H1 (cell line): ENCODE measurements around the gene GLS. TPM values are rescaled to one million over a fixed set of nuclear protein-coding genes. Genes with fewer than 3 reads are reported as not detected.

Experiments used
- CTCF ChIA-PET: fragments of 300-600 bp; sonication (Branson Sonifier 250); formaldehyde crosslinking; loops from one replicate; lab custom pipeline; 2021; ENCODE audit not compliant: partially characterized antibody; lab: Charles Lee
- POLR2A ChIA-PET: fragments of 300-600 bp; sonication (Branson Sonifier 250); formaldehyde crosslinking; loops from one replicate; lab custom pipeline; 2021; ENCODE audit warnings: inconsistent platforms; ENCODE audit not compliant: partially characterized antibody; lab: Charles Lee
- DNase-seq, 2 experiments: peaks; one replicate each; pipeline versions ENCODE4 v3.0.0 to v3.0.0-alpha.2; 2010 to 2022; ENCODE audit warnings: low spot score in 2 of 2, low read depth in 1 of 2, mixed read lengths in 1 of 2
- FAIRE-seq: peaks from 2 replicates; lab custom pipeline; 2011; peaks lifted over from hg19 to GRCh38; lab: Jason Lieb, UNC
- H2AFZ ChIP-seq: 2 replicates; pipeline ENCODE4 v1.8.1; 2012; ENCODE audit warnings: low read length, inconsistent platforms
- H2AK5ac ChIP-seq: 2 replicates; pipeline ENCODE4 v1.6.1; 2013; ENCODE audit warnings: low read depth, low read length
- H2BK120ac ChIP-seq: replicated peaks from 2 replicates; pipeline ENCODE3; 2013; ENCODE audit warnings: low read depth, low read length, inconsistent platforms
- H2BK12ac ChIP-seq: 2 replicates; pipeline ENCODE4 v1.6.1; 2013; ENCODE audit warnings: low read depth, low read length
- H2BK15ac ChIP-seq: 2 replicates; pipeline ENCODE4 v1.6.1; 2013; ENCODE audit warnings: low read length
- H2BK20ac ChIP-seq: 2 replicates; pipeline ENCODE4 v1.6.1; 2013; ENCODE audit warnings: low read length
- H2BK5ac ChIP-seq: 2 replicates; pipeline ENCODE4 v1.6.1; 2013; ENCODE audit warnings: low read depth, low read length
- H3K14ac ChIP-seq: 2 replicates; pipeline ENCODE4 v1.6.1; 2013; ENCODE audit warnings: inconsistent platforms; ENCODE audit not compliant: insufficient read length
- H3K18ac ChIP-seq: 2 replicates; pipeline ENCODE4 v1.6.1; 2013; ENCODE audit warnings: low read length; ENCODE audit errors: extremely low read depth
- H3K23ac ChIP-seq: 2 replicates; pipeline ENCODE4 v1.6.1; 2013; ENCODE audit warnings: inconsistent platforms; ENCODE audit not compliant: insufficient read length
- H3K23me2 ChIP-seq: 2 replicates; pipeline ENCODE4 v1.6.1; 2013; ENCODE audit warnings: low read depth, low read length
- H3K27ac ChIP-seq: 2 replicates; pipeline ENCODE4 v1.6.1; 2011; ENCODE audit warnings: low read depth, low read length, inconsistent platforms
- H3K27me3 ChIP-seq, 4 experiments: replicated peaks in 1 of 4; 1 replicate in 1 of 4; 2 replicates in 3 of 4; pipeline versions ENCODE4 v1.6.1 to v1.8.1; 2011 to 2013; ENCODE audit warnings: low read length in 3 of 4, mild to moderate bottlenecking in 3 of 4, inconsistent platforms in 2 of 4, mixed read lengths in 2 of 4, moderate library complexity in 1 of 4; ENCODE audit not compliant: control insufficient read depth in 3 of 4, insufficient read depth in 3 of 4; ENCODE audit errors: extremely low read depth in 1 of 4
- H3K36me3 ChIP-seq, 4 experiments: 2 replicates each; pipeline versions ENCODE4 v1.6.1 to v1.8.1; 2011 to 2013; ENCODE audit warnings: mild to moderate bottlenecking in 4 of 4, low read length in 3 of 4, moderate library complexity in 2 of 4, control low read depth in 1 of 4, inconsistent platforms in 1 of 4; ENCODE audit not compliant: insufficient read depth in 4 of 4, control insufficient read depth in 2 of 4
- H3K4ac ChIP-seq: replicated peaks from 2 replicates; pipeline ENCODE3; 2013; ENCODE audit warnings: low read length, low read depth, mixed read lengths, inconsistent platforms; ENCODE audit not compliant: insufficient read length
- H3K4me1 ChIP-seq, 4 experiments: replicated peaks in 1 of 4; 1 replicate in 1 of 4; 2 replicates in 3 of 4; pipeline versions ENCODE4 v1.6.1 to v1.8.1; 2011 to 2013; ENCODE audit warnings: low read length in 3 of 4, inconsistent platforms in 2 of 4, mixed read lengths in 1 of 4; ENCODE audit not compliant: insufficient read depth in 4 of 4, control insufficient read depth in 3 of 4
- H3K4me2 ChIP-seq, 2 experiments: 2 replicates each; pipeline versions ENCODE4 v1.6.1 to v1.8.1; 2011 to 2013; ENCODE audit warnings: low read depth in 2 of 2, low read length in 2 of 2, control low read depth in 1 of 2, inconsistent platforms in 1 of 2, mild to moderate bottlenecking in 1 of 2; ENCODE audit not compliant: insufficient read depth in 1 of 2
- H3K4me3 ChIP-seq, 4 experiments: fragments of 200-600, 300-600 bp in 1 of 4; sonication (generic), shearing (Covaris generic), sonication (Bioruptor Twin) in 1 of 4; 2 replicates each; pipeline versions ENCODE4 v1.5.1 to v1.8.1; 2011 to 2016; ENCODE audit warnings: low read length in 4 of 4, low read depth in 3 of 4, control low read depth in 2 of 4, inconsistent platforms in 2 of 4, mild to moderate bottlenecking in 2 of 4, mixed read lengths in 1 of 4, moderate library complexity in 1 of 4; ENCODE audit not compliant: insufficient read depth in 2 of 4; ENCODE audit errors: extremely low read depth in 1 of 4
- H3K56ac ChIP-seq: replicated peaks from 2 replicates; pipeline ENCODE3; 2013; ENCODE audit warnings: low read depth, mild to moderate bottlenecking, mixed read lengths, low read length, inconsistent platforms; ENCODE audit not compliant: insufficient read length
- H3K79me1 ChIP-seq: 2 replicates; pipeline ENCODE4 v1.6.1; 2013; ENCODE audit warnings: low read depth, low read length, control low read depth
- H3K79me2 ChIP-seq, 2 experiments: 2 replicates each; pipeline versions ENCODE4 v1.6.1 to v1.8.1; 2012 to 2013; ENCODE audit warnings: low read length in 2 of 2, mild to moderate bottlenecking in 2 of 2, inconsistent platforms in 1 of 2; ENCODE audit not compliant: insufficient read depth in 2 of 2, control insufficient read depth in 1 of 2
- H3K9ac ChIP-seq, 4 experiments: replicated peaks in 1 of 4; 1 replicate in 1 of 4; 2 replicates in 3 of 4; pipeline versions ENCODE4 v1.6.1 to v1.8.1; 2011 to 2013; ENCODE audit warnings: low read depth in 3 of 4, low read length in 3 of 4, control low read depth in 2 of 4, mild to moderate bottlenecking in 2 of 4, moderate library complexity in 2 of 4, inconsistent platforms in 1 of 4; ENCODE audit errors: extremely low read depth in 1 of 4
- H3K9me3 ChIP-seq, 2 experiments: 2 replicates each; pipeline versions ENCODE4 v1.6.1 to v1.8.1; 2012 to 2013; ENCODE audit warnings: mild to moderate bottlenecking in 2 of 2, moderate library complexity in 2 of 2, control low read depth in 1 of 2, inconsistent platforms in 1 of 2, low read depth in 1 of 2, low read length in 1 of 2, mixed read lengths in 1 of 2; ENCODE audit not compliant: insufficient read depth in 2 of 2
- H4K20me1 ChIP-seq, 2 experiments: replicated peaks in 1 of 2; 2 replicates each; pipeline versions ENCODE3 to v1.8.1; 2011 to 2013; ENCODE audit warnings: inconsistent platforms in 2 of 2, low read length in 2 of 2, mild to moderate bottlenecking in 1 of 2; ENCODE audit not compliant: insufficient read depth in 2 of 2, control insufficient read depth in 1 of 2
- H4K5ac ChIP-seq: 2 replicates; pipeline ENCODE4 v1.6.1; 2013; ENCODE audit warnings: low read length, low read depth, mixed read lengths, inconsistent platforms; ENCODE audit not compliant: insufficient read length
- H4K8ac ChIP-seq: 2 replicates; pipeline ENCODE4 v1.8.0; 2013; ENCODE audit warnings: mild to moderate bottlenecking, moderate library complexity, low read length, inconsistent platforms; ENCODE audit not compliant: insufficient read depth; ENCODE audit errors: extremely low read depth
- H4K91ac ChIP-seq: replicated peaks from 2 replicates; pipeline ENCODE3; 2013; ENCODE audit warnings: low read length, mixed read lengths, inconsistent platforms; ENCODE audit not compliant: insufficient read length
- BRCA1 ChIP-seq: IDR thresholded peaks from 2 replicates; pipeline ENCODE4 v1.6.1; 2012; ENCODE audit warnings: low read depth, low read length, improper control_type of control experiment
- CHD2 ChIP-seq: IDR thresholded peaks from 2 replicates; pipeline ENCODE4 v1.6.1; 2012; ENCODE audit warnings: low read length, improper control_type of control experiment
- CREB1 ChIP-seq: IDR thresholded peaks from 2 replicates; pipeline ENCODE4 v1.6.1; 2012; ENCODE audit warnings: inconsistent platforms
- EZH2 ChIP-seq: fragments of 200-600 bp; sonication (generic); IDR thresholded peaks from 2 replicates; pipeline ENCODE4 v1.7.1; 2012; ENCODE audit warnings: low read depth, mild to moderate bottlenecking, moderate library complexity, low read length, inconsistent platforms; ENCODE audit not compliant: severe bottlenecking
- GABPA ChIP-seq: IDR thresholded peaks from 2 replicates; pipeline ENCODE4 v1.6.1; 2011; ENCODE audit warnings: mild to moderate bottlenecking, low read length, moderate library complexity, borderline replicate concordance; ENCODE audit not compliant: insufficient read depth
- JUND ChIP-seq: IDR thresholded peaks from 2 replicates; pipeline ENCODE4 v1.6.1; 2011; ENCODE audit warnings: mild to moderate bottlenecking, improper control_type of control experiment, low read length
- RAD21 ChIP-seq, 2 experiments: IDR thresholded peaks in 1 of 2; conservative IDR thresholded peaks in 1 of 2; 2 replicates each; pipeline ENCODE4 v1.6.1; 2011; ENCODE audit warnings: low read depth in 2 of 2, low read length in 2 of 2, improper control_type of control experiment in 1 of 2, inconsistent platforms in 1 of 2, mild to moderate bottlenecking in 1 of 2, moderate library complexity in 1 of 2
- RNF2 ChIP-seq: fragments of 200-900, 300-1000 bp; sonication (generic); IDR thresholded peaks from 2 replicates; pipeline ENCODE4 v1.7.1; 2016; ENCODE audit warnings: borderline replicate concordance, low read depth, mild to moderate bottlenecking, antibody characterized with exemption, low read length; ENCODE audit not compliant: poor library complexity, severe bottlenecking; ENCODE audit errors: missing control alignments
- SAP30 ChIP-seq: fragments of 300-600 bp; sonication (generic); IDR thresholded peaks from 2 replicates; pipeline ENCODE4 v1.7.1; 2012; ENCODE audit warnings: low read length, moderate library complexity, mild to moderate bottlenecking, inconsistent platforms; ENCODE audit not compliant: insufficient read depth, insufficient replicate concordance
- SIN3A ChIP-seq, 2 experiments: IDR thresholded peaks in 1 of 2; conservative IDR thresholded peaks in 1 of 2; 2 replicates each; pipeline ENCODE4 v1.6.1; 2011 to 2012; ENCODE audit warnings: low read length in 2 of 2, improper control_type of control experiment in 1 of 2, low read depth in 1 of 2, mild to moderate bottlenecking in 1 of 2
- SIRT6 ChIP-seq: IDR thresholded peaks from one replicate; pipeline ENCODE4 v1.7.1; 2012; ENCODE audit warnings: low read length, inconsistent platforms
- SUZ12 ChIP-seq: fragments of 200-600 bp; sonication (generic); IDR thresholded peaks from 2 replicates; pipeline ENCODE4 v1.6.1; 2012; ENCODE audit warnings: mild to moderate bottlenecking, inconsistent platforms, low read length, moderate library complexity, mixed read lengths
- TCF12 ChIP-seq: IDR thresholded peaks from 2 replicates; pipeline ENCODE4 v1.6.1; 2011; ENCODE audit warnings: low read depth, mild to moderate bottlenecking, low read length
- WGBS, 2 experiments: shearing (Covaris generic) in 1 of 2; methylation state at CpG; one replicate each; pipeline versions ENCODE4 v1.1.6 to v1.1.7; 2013 to 2015; ENCODE audit warnings: low lambda C conversion rate in 2 of 2, mixed read lengths in 2 of 2, inconsistent platforms in 1 of 2, low coverage in 1 of 2, missing lambda C conversion rate in 1 of 2; ENCODE audit not compliant: insufficient replicate concordance in 2 of 2, insufficient coverage in 1 of 2, insufficient read length in 1 of 2; ENCODE audit errors: extremely low coverage in 1 of 2, missing lambda C conversion rate in 1 of 2; 5-methylcytosine and 5-hydroxymethylcytosine counted together
- polyA plus RNA-seq, 7 experiments: library from polyadenylated mRNA; depleted of rRNA in 3 of 7; stranded (reverse) in 5 of 7; unstranded in 2 of 7; fragments of >200 nt in 5 of 7; fragments of 200-250 nt in 2 of 7; gene quantifications; 1 replicate in 5 of 7; 2 replicates in 1 of 7; 4 replicates in 1 of 7; pipeline versions ENCODE4 v1.2.1 to v1.2.3, GENCODE V29; 2011 to 2013; ENCODE audit warnings: missing spikeins in 2 of 7, mixed read lengths in 2 of 7
- total RNA-seq: library from RNA; stranded (reverse); fragmentation: NEBNext Ultra II Directional; extraction: Animal tissue kit (Norgen Biotek cat#: 25700); gene quantifications from 2 replicates; pipeline ENCODE4 v1.2.1, GENCODE V29; 2021

GLS gene
- total and polyA plus RNA-seq, 2 of the 8 experiments (the other 6 are each of a cell fraction or from before 2014, with no cell fraction given) = 15.7 to 89.8 TPM

- Histone ChIP-seq H2AK5ac (no peak overlapping the region), H3K4me1 (no peaks in the 10 kb centered on the region), H3K56ac (no peak overlapping the region), H3K18ac (no peak overlapping the region), H4K5ac (no peak overlapping the region), H2BK20ac (no peak overlapping the region), H2BK12ac (no peak overlapping the region), H3K23me2 (no peaks in the 10 kb centered on the region), H3K9me3 (no peaks in the 10 kb centered on the region), H3K4ac (no peak overlapping the region), H3K9ac (no peak overlapping the region), H4K20me1 (no peaks in the 10 kb centered on the region), H3K79me1 (no peaks in the 10 kb centered on the region), H4K91ac (no peak overlapping the region), H3K4me3 (no peak overlapping the region), H3K79me2 (no peaks in the 10 kb centered on the region), H3K4me2 (no peak overlapping the region), H3K27me3 (no peaks in the 10 kb centered on the region), H2BK5ac (no peak overlapping the region), H2BK120ac (no peak overlapping the region), H3K14ac (no peak overlapping the region), H4K8ac (no peak overlapping the region), H2AFZ (no peak overlapping the region), H3K27ac (no peak overlapping the region), H2BK15ac (no peak overlapping the region), H3K36me3 (peaks cover 0 to 7% (median 3%) of the 10 kb centered on the region in 4 experiments; a peak in 5 of 8 replicates), H3K23ac (no peak overlapping the region)
- ChIA-PET CTCF (no interaction called here), POLR2A (interaction anchor here (1.0 kb wide), 1 partner anchor 15 kb away, joined by 3 read pairs; no protein-coding TSS in a partner anchor)
- no peak for DNase-seq
- 90% methylated on average over 2 of the region's 2 CpGs; no CpG with 5 or more reads in 1 of the 2 experiments for WGBS, 2 experiments
- no peak for FAIRE-seq
- TF ChIP-seq GABPA = no peak
- no peak for TF ChIP-seq CREB1
- no peak for TF ChIP-seq SIRT6
- no peak for TF ChIP-seq SIN3A (conservative IDR thresholded peaks at IDR 0.05 in 1 of 2, IDR thresholded peaks at IDR 0.05 in 1 of 2; ENCODE audit: low read depth in 1 of 2, low read length in 2 of 2)
- no peak for TF ChIP-seq RAD21 (IDR thresholded peaks at IDR 0.05 in 1 of 2, conservative IDR thresholded peaks at IDR 0.05 in 1 of 2; ENCODE audit: low read depth in 2 of 2, low read length in 2 of 2)
- TF ChIP-seq SUZ12 = no peak
- no peak for TF ChIP-seq JUND
- TF ChIP-seq RNF2 = no peak
- TF ChIP-seq SAP30 = no peak
- TF ChIP-seq BRCA1 = no peak
- no peak for TF ChIP-seq EZH2
- TF ChIP-seq TCF12 = no peak
- TF ChIP-seq CHD2 = no peak
These were observed 81.4 kb downstream of the GLS start for GRCh38 chr2:190961918-190962487.
